Stomach (tissue), 4 donors: ENCODE measurements around the gene CCDC110.

Experiments used
- EP300 ChIP-seq: sonication (generic); formaldehyde crosslinking; IDR thresholded peaks from one replicate; pipeline ENCODE4 v1.6.1; 2017; ENCODE audit warnings: antibody characterized with exemption
- POLR2A ChIP-seq, 4 donors: fragments of 450-650 bp; IDR thresholded peaks; one replicate each; pipeline ENCODE4 v1.6.1; 2016; ENCODE audit warnings: antibody characterized with exemption in 4 of 4, control low read depth in 2 of 4, mild to moderate bottlenecking in 1 of 4, moderate library complexity in 1 of 4
- TF ChIP-seq, protein P1 (sequence below), 7 experiments: fragments of 450-650 bp in 4 of 7; fragments of 200-600 bp in 3 of 7; sonication (generic) in 3 of 7; IDR thresholded peaks; one replicate each; pipeline ENCODE4 v1.5.1; 2016 to 2019; ENCODE audit warnings: antibody characterized with exemption in 7 of 7, control low read depth in 2 of 7, mild to moderate bottlenecking in 1 of 7

DNA sequence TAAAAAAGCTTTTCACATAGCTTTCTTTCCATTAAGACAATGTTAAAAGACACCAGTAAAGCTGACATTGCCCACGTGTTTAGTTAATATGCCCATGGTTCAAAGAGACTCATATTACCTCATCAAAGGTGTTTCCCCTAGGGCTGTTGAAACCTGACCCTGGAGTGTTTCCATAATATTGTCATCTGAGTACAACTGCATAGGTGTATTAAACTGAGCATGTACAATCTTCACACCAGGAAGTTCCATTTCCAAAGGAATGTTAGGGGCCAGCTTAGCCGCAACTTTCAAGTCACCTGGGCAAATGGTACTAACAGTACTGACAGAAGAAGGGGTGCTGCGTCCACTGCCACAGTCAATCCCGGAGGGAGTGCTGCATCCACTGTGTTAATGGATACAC is 36.6 kb upstream of the CCDC110 start:
- TF ChIP-seq, protein P1, sequence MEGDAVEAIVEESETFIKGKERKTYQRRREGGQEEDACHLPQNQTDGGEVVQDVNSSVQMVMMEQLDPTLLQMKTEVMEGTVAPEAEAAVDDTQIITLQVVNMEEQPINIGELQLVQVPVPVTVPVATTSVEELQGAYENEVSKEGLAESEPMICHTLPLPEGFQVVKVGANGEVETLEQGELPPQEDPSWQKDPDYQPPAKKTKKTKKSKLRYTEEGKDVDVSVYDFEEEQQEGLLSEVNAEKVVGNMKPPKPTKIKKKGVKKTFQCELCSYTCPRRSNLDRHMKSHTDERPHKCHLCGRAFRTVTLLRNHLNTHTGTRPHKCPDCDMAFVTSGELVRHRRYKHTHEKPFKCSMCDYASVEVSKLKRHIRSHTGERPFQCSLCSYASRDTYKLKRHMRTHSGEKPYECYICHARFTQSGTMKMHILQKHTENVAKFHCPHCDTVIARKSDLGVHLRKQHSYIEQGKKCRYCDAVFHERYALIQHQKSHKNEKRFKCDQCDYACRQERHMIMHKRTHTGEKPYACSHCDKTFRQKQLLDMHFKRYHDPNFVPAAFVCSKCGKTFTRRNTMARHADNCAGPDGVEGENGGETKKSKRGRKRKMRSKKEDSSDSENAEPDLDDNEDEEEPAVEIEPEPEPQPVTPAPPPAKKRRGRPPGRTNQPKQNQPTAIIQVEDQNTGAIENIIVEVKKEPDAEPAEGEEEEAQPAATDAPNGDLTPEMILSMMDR (IDR thresholded peaks at IDR 0.05): no peak
- no peak for TF ChIP-seq POLR2A (IDR thresholded peaks at IDR 0.05)
- no peak for TF ChIP-seq EP300
